Fibroblast of pulmonary artery (primary cell): ENCODE measurements around the gene IL17RC.

ENCODE experiments used
- DNase-seq: peaks from one replicate; pipeline ENCODE4 v3.0.0-alpha.2; 2010; ENCODE audit warnings: low read depth
- H3K4me3 ChIP-seq: replicated peaks from 2 replicates; pipeline ENCODE4 v1.5.1; 2011; ENCODE audit warnings: low read depth, mild to moderate bottlenecking, control low read depth, low read length, moderate library complexity
- CTCF ChIP-seq: IDR thresholded peaks from 2 replicates; pipeline ENCODE4 v1.5.1; 2011; ENCODE audit warnings: mild to moderate bottlenecking, control low read depth, low read length, inconsistent platforms; ENCODE audit errors: missing control alignments

Gene IL17RC

DNA sequence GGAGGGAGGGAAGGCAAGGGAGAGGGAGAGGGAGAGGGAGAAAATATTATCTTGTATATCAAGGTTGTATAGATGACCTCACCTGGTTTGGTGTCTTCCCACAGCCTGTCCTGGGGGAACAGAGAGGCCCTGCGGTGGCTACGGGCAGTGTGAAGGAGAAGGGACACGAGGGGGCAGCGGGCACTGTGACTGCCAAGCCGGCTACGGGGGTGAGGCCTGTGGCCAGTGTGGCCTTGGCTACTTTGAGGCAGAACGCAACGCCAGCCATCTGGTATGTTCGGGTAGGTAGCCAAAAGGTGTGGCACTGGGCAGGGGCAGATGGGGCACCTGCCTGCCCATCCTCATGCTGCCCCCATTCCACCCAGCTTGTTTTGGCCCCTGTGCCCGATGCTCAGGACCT lies 23.8 kb downstream of the IL17RC start:
- no peak overlapping the region for H3K4me3 ChIP-seq
- no peak for DNase-seq
- TF ChIP-seq CTCF = no peak

GRCh38 chr3:9942164-9942563 lies 25.3 kb downstream of the IL17RC start:
- TF ChIP-seq CTCF = no peak
- DNase-seq = no peak
- no peak overlapping the region for H3K4me3 ChIP-seq

- TF ChIP-seq CTCF = no peak
- H3K4me3 ChIP-seq = no peak overlapping the region
- no peak for DNase-seq
These were observed 26.2 kb downstream of the IL17RC start for GRCh38 chr3:9942934-9943690.

DNA sequence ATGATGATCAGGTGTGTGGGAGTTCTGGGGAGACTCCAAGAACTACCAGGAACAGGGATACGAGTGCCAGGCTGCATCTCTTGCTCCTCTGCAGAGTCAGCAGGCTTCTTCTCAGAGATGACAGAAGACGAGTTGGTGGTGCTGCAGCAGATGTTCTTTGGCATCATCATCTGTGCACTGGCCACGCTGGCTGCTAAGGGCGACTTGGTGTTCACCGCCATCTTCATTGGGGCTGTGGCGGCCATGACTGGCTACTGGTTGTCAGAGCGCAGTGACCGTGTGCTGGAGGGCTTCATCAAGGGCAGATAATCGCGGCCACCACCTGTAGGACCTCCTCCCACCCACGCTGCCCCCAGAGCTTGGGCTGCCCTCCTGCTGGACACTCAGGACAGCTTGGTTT lies 27.4 kb downstream of the IL17RC start:
- no peak for TF ChIP-seq CTCF
- no peak for DNase-seq
- H3K4me3 ChIP-seq = no peak overlapping the region

- no peak overlapping the region for H3K4me3 ChIP-seq
- DNase-seq = no peak
- no peak for TF ChIP-seq CTCF
These were observed 28.5 kb downstream of the IL17RC start for GRCh38 chr3:9945358-9945757.

DNA sequence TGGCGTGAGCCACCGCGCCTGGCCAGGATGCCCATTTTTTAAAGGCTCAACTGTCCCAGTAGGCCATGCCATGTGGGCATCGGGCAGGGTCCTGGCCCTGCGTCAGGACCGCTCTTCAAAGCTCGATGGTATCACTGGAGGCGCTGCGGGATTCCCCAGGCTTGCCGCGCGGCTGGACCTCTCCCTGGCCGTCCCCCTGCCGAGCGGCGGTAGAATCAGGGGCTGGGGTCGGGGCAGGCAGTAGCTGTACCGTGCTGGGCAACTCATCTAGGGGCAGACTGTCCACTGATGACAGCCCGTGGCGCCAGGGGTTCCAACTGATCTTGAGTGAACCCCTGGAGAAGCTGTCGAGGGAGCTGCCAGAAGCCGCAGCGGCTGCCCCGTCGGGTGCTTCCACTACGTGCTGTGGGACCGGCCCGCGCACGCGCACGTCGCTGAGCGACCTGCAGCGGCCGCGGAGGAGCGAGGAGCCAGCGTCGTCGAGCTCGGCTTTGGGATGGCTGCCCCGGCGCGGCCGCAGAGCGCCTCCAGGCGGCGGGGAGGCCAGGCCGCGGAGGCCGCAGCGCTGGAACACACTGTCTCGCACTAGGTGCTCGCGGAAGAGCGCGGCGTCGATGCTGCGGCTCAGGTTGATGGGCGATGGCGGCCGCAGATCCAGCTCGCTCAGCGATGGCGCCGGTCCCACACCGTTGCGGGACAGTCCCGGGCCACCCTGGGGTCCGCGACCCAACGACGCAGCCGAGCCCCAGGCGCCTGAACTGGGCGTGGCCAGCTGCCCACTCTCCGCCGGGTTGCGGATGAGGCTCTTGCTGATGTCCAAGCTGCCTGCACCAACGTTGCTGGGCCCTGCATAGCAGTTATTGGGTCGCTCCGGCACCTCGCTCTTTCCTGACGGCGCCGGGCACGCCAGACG lies 29.5 kb downstream of the IL17RC start:
- TF ChIP-seq CTCF = peak; percentile 34
- DNase-seq = peak; percentile 92

More for the DNA sequence above, 29.5 kb downstream of the IL17RC start:
- peak overlapping the region; percentile 65 for H3K4me3 ChIP-seq
